Stimulated activated naive B cell treated with anti-CD40 and anti-IgM and Interleukin-4, amounts not matched to agents 10 μg/mL and 1 μg/mL and 100 μg/mL, for 72 hours (primary cell): ENCODE results near the gene HMGXB3.
"Not testable (repeated sequence)": the region's sequence is repeated elsewhere in the genome, so short reads cannot be mapped to it uniquely, and the experiment has no call there.

ENCODE experiments used
- ATAC-seq, 2 donors: fragments of 150-1000 bp; cut with Tn5 transposase; replicated peaks; 2 replicates each; pipeline ENCODE4 v1.10.0; 2021; ENCODE audit warnings: moderate library complexity in 1 of 2
- DNase-seq: peaks from one replicate; pipeline ENCODE4 v3.0.0; 2021
- H3K27ac Mint-ChIP-seq: one replicate; pipeline ENCODE4 v1.8.0; 2022; ENCODE audit warnings: mild to moderate bottlenecking, mixed read lengths
- H3K27me3 Mint-ChIP-seq, 2 donors: one replicate each; pipeline ENCODE4 v1.8.0; 2022; ENCODE audit warnings: mixed read lengths in 2 of 2
- H3K36me3 Mint-ChIP-seq, 2 donors: one replicate each; pipeline ENCODE4 v1.8.0; 2022; ENCODE audit warnings: mixed read lengths in 2 of 2, mild to moderate bottlenecking in 1 of 2
- H3K4me1 Mint-ChIP-seq, 2 donors: one replicate each; pipeline ENCODE4 v1.8.0; 2022; ENCODE audit warnings: mixed read lengths in 2 of 2, mild to moderate bottlenecking in 1 of 2
- H3K4me3 Mint-ChIP-seq, 2 donors: one replicate each; pipeline ENCODE4 v1.8.0; 2022; ENCODE audit warnings: mild to moderate bottlenecking in 2 of 2, mixed read lengths in 2 of 2, moderate library complexity in 1 of 2
- H3K9me3 Mint-ChIP-seq, 2 donors: one replicate each; pipeline ENCODE4 v1.8.0; 2022; ENCODE audit warnings: mixed read lengths in 2 of 2, mild to moderate bottlenecking in 1 of 2

HMGXB3 gene

DNA sequence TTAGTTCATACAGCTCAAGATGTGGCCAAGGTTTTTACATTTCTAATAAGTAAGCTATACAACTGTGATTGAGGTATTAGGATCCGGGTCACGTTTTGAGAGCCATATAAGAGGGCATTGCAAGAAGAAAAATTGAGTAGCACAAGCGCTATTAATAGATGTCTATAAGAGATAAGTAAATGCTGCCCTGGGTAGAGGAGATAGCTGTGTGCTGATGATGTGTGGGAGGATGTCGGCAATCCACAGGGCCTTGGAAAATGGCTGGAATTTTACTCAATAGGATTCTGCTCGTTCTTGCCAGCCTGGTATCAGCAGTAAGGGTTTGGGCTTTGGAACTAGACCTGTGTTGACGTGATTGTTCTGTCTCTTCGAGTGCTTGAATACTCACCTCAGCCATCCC, 44.2 kb downstream of the HMGXB3 start:
- no peaks in the 10 kb centered on the region for H3K9me3 Mint-ChIP-seq
- DNase-seq = no peak
- no peaks in the 10 kb centered on the region for H3K27me3 Mint-ChIP-seq
- no peak overlapping the region for H3K27ac Mint-ChIP-seq
- H3K36me3 Mint-ChIP-seq = peaks cover 63 to 82% of the 10 kb centered on the region in 2 donors
- H3K4me1 Mint-ChIP-seq = peaks cover 7 to 23% of the 10 kb centered on the region in 2 donors
- ATAC-seq = no peak
- H3K4me3 Mint-ChIP-seq = no peak overlapping the region

DNA sequence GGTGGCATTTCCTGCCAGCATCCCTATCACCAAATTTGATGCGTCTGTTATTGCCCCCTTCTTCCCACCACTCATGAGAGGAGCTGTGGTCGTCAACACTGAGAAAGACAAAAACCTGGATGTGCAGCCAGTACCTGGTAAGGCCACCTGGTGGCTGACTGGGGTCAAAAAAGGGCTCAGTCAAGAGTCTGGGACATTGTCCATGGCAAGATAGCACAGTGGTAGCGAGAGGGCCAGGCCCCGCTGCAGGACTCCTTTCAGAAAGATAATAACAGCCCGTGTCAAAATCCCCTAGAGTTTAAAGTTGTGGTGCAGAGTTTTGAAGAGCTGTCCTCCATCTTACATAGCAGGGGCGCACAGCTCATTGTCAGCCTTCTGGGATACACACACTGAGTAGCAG, 45.0 kb downstream of the HMGXB3 start:
- DNase-seq (no peak), ATAC-seq (peak in 1 of 2 donors; percentile 29)
- H3K9me3 Mint-ChIP-seq = no peaks in the 10 kb centered on the region
- no peaks in the 10 kb centered on the region for H3K27me3 Mint-ChIP-seq
- H3K4me1 Mint-ChIP-seq = peaks cover 7 to 29% of the 10 kb centered on the region in 2 donors
- peaks cover 66 to 83% of the 10 kb centered on the region in 2 donors for H3K36me3 Mint-ChIP-seq
- H3K27ac Mint-ChIP-seq = no peak overlapping the region
- H3K4me3 Mint-ChIP-seq = no peak overlapping the region

DNA sequence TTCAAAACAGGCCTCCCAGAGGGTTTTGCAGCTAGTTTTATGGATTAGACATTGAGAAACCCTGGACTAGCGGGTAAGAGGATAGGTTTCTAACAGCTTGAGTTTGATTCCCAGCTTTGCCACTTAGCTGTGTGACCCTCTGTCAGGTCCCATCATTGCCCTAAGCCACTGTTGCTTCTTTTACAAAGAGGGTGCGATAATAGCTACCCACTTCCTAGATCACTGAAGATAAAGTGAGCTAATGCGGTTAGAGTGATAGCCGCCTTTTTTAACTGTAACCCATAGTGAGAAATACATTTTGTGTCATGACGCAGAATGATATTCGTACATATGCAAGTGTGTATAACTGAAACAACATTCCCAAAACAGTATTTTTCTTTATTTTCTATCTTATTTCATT, 45.5 kb downstream of the HMGXB3 start:
- H3K27me3 Mint-ChIP-seq = no peaks in the 10 kb centered on the region
- ATAC-seq = no peak
- H3K4me1 Mint-ChIP-seq = peaks cover 7 to 29% of the 10 kb centered on the region in 2 donors
- no peak overlapping the region for H3K4me3 Mint-ChIP-seq
- H3K27ac Mint-ChIP-seq = no peak overlapping the region
- H3K9me3 Mint-ChIP-seq = no peaks in the 10 kb centered on the region
- no peak for DNase-seq
- peaks cover 65 to 82% of the 10 kb centered on the region in 2 donors for H3K36me3 Mint-ChIP-seq

DNA sequence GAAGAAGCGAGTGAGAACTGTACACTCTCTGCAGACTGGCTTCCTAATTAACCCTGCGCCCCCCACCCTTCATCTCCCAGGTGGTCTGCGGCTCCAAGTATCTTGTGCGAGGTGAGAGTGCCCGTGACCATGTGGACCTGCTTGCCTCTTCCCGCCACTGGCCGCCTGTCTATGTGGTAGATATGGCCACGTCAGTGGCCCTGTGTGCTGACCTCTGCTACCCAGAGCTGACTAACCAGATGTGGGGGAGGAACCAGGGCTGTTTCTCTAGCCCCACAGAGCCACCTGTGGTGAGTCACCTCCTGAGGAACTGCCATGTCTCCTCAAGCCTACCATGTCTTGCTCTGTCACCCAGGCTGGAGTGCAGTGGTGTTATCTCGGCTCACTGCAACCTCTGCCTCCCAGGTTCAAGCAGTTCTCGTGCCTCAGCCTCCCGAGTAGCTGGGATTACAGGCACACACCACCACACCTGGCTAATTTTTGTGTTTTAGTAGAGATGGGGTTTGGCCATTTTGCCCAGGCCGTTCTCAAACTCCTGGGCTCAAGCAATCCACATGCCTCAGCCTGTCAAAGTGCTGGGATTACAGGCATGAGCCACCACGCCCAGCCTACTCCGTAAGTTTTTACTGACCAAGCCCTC, 49.8 kb downstream of the HMGXB3 start:
- ATAC-seq = peak; percentile 54 to 55
- not testable (repeated sequence) for H3K27ac Mint-ChIP-seq, DNase-seq, H3K9me3 Mint-ChIP-seq, H3K27me3 Mint-ChIP-seq, H3K4me3 Mint-ChIP-seq
- H3K4me1 Mint-ChIP-seq = peaks cover 5 to 21% of the 10 kb centered on the region in 2 donors
- peaks cover 69 to 81% of the 10 kb centered on the region in 2 donors for H3K36me3 Mint-ChIP-seq

DNA sequence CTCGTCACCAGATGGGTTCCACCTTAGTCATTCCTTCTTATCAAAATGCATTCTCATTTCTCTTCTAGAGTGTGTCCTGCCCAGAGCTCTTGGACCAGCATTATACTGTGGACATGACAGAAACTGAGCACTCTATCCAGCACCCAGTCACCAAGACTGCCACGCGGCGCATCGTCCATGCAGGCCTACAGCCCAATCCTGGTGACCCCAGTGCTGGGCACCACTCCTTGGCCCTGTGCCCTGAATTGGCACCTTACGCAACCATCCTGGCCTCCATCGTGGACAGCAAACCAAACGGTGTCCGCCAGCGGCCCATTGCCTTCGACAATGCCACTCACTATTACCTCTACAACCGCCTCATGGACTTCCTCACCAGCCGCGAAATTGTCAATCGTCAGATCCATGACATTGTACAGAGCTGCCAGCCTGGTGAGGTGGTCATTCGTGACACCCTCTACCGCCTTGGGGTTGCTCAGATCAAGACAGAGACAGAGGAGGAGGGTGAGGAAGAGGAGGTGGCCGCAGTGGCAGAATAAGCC, 51.2 kb downstream of the HMGXB3 start:
- Mint-ChIP-seq H3K4me1 (peaks cover 5 to 21% of the 10 kb centered on the region in 2 donors), H3K9me3 (no peaks in the 10 kb centered on the region), H3K36me3 (peaks cover 68 to 88% of the 10 kb centered on the region in 2 donors), H3K27ac (no peak overlapping the region), H3K4me3 (no peak overlapping the region), H3K27me3 (no peaks in the 10 kb centered on the region)
- no peak for DNase-seq
- ATAC-seq = no peak

DNA sequence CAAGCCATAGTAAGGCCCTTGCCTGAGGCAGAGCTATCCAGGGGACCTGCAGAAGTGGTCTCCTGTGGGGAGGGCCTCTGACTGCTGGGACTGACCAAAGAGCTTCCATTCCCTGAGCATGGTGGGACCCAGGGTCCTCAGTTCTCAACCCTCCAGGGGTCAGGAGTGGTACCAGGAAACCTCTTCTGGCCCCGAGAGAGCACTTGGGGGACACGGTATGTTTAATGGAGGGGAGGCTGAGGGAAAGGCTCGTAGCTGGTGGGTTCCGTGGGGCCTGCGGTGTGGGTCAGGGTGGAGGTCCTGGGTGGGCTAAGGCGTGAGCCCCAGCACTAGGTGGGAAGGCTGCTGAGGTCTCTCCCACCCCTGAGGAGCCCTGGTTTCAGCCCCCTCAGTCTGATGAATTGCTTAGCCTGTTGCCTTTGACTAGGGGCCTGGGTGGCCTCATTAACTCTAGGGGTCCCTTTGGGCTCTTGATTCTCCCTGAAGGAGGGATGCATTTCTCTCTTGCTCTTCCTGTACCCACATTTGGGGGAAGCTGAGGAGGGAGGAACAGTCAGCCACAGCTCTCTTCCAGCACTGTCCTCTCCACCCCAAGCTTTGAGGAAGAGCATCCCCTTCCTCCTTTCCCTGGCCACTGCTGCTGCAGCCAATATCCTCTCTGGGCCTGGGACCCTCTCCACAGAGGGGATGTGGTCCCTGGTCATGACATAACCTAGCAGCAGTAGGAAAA, 51.9 kb downstream of the HMGXB3 start:
- Mint-ChIP-seq H3K27ac (peak overlapping the region; percentile 52), H3K4me1 (peaks cover 5 to 21% of the 10 kb centered on the region in 2 donors), H3K4me3 (no peak overlapping the region), H3K9me3 (no peaks in the 10 kb centered on the region), H3K27me3 (no peaks in the 10 kb centered on the region), H3K36me3 (peaks cover 68 to 89% of the 10 kb centered on the region in 2 donors)
- no peak for DNase-seq
- ATAC-seq = no peak

DNA sequence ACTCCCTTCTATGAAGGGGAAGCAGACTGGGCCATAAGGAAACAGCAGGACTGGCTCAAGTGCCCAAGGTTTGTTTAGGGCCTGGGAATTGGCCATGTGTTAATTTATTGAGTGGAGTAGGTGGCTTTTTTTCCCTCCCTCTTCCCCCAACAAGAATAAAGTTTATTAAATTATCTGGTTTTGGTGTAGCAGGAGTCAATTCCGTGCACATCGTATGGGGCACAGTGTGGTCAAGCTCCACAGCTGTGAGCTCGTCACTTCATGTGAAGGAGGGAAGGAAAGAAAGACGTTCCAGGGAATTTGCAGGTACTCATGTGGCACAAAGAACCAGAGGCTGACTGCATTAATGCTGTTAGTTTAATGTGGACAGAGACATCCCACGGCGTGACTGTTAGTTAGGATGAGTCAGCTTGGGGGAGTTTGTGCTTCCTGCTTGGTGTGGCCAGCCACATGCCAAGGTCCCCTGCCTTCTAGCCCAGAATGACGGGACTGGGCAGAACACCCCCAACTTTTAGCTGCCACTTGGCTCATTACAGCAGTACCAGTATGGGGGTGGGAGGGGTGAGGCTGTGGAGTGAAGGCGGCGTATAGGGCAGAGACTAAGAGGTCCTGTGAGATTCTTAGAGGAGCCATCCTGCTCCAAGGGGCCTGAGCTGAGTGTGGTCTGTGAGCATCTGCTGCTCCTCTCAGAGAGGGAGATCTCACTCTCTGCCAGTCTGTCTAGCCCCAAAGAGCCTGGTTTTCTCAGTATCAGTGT, 52.6 kb downstream of the HMGXB3 start:
- Mint-ChIP-seq H3K4me3 (no peak overlapping the region), H3K27ac (peak overlapping the region; percentile 81), H3K9me3 (no peaks in the 10 kb centered on the region), H3K4me1 (peaks cover 5 to 21% of the 10 kb centered on the region in 2 donors), H3K36me3 (peaks cover 65 to 86% of the 10 kb centered on the region in 2 donors), H3K27me3 (no peaks in the 10 kb centered on the region)
- ATAC-seq = peak; percentile 35 to 44
- no peak for DNase-seq

DNA sequence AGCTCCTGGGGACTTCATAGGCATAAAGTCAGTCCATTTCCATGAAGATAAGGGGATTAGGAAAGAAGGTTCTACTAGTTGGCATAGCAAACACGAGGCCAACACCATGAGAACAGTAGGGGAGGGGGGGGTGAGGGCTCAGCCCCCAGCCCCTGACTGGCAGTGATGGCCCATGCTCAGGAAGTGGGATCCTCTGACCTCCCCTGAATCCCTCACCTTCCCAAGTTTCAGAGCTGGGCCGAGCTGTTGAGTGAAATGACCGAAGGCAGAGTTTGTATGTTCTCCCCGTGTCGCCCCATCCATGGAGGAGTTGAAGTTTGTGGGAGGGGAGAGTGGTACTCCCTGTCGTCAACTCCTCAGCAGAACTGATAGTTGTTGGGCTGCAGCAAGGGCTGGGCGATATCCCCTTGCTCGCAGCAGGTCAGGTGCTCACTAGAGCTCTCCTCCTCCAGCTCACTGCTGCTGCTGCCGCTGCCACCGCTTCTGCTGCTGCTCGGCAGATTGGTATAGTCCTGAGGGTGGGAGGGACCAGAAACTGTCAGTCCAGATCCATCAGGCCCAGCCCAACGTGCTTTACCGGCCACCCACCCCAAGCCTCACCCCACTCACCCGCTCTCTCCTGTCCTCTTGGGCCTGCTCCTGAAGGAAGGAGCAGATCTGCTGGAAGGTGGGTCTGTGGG, 53.3 kb downstream of the HMGXB3 start:
- peaks cover 60 to 82% of the 10 kb centered on the region in 2 donors for H3K36me3 Mint-ChIP-seq
- no peak overlapping the region for H3K4me3 Mint-ChIP-seq
- peak overlapping the region; percentile 81 for H3K27ac Mint-ChIP-seq
- H3K9me3 Mint-ChIP-seq = no peaks in the 10 kb centered on the region
- DNase-seq = no peak
- no peak for ATAC-seq
- peaks cover 11 to 28% of the 10 kb centered on the region in 2 donors for H3K4me1 Mint-ChIP-seq
- no peaks in the 10 kb centered on the region for H3K27me3 Mint-ChIP-seq

DNA sequence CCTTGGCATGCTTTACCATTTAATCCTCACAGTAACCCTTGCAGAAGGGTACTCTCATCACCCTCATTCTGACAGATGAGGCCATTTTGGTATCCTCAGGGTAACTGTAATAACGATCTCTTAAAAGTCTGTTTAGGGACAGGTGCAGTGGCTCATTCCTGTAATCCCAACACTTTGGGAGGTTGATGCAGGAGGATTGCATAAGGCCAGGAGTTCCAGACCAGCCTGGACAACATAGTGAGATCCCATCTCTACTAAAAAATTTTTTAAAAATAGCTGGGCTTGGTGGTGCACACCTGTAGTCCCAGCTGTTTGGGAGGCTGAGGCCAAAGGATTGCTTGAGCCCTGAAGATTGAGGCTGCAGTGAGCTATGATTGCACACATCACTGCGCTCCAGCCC, 54.0 kb downstream of the HMGXB3 start:
- H3K36me3 Mint-ChIP-seq = peaks cover 53 to 75% of the 10 kb centered on the region in 2 donors

DNA sequence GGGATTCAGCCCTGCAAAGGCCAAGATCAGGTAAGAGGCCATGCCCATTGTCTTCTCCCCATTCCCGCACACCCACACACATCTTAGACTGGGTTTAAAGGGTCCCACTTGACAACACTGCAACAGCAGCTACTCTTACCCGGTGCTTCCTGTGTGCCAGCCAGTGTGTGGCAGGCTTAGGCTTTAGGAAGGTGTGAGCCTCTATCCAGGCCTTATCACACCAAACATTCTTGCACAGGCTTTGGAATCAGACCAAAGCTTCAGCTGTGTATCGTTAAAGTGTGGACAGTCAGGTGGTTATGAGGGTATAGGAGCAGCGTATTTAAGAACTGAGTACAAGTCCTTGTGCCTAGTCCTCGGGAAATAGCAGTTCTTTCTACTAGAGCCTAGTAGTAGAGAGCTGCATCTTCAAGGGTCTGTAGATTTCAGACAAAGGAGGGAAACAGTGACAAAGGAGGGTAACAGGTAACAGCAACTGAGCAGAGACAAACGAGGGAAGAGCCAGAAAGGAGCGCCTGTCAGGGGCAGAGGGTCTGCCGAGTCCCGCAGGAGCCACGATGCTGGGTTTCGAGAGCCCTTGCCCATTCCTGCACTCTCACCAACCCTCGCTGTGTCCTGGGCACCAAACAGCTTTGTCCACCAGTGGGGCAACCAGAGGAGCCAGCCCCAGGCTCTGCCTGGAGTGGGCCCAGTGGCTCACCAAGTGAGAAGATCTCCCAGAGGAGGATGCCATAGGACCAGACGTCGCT, 55.0 kb downstream of the HMGXB3 start:
- DNase-seq = no peak
- H3K4me3 Mint-ChIP-seq = no peak overlapping the region
- H3K36me3 Mint-ChIP-seq = peaks cover 45 to 67% of the 10 kb centered on the region in 2 donors
- no peaks in the 10 kb centered on the region for H3K27me3 Mint-ChIP-seq
- no peak for ATAC-seq
- peaks cover 15 to 20% of the 10 kb centered on the region in 2 donors for H3K4me1 Mint-ChIP-seq
- no peak overlapping the region for H3K27ac Mint-ChIP-seq
- no peaks in the 10 kb centered on the region for H3K9me3 Mint-ChIP-seq

More for the DNA sequence above, 54.0 kb downstream of the HMGXB3 start:
- no peaks in the 10 kb centered on the region for H3K9me3 Mint-ChIP-seq
- no peaks in the 10 kb centered on the region for H3K27me3 Mint-ChIP-seq
- H3K27ac Mint-ChIP-seq = no peak overlapping the region
- DNase-seq (no peak), ATAC-seq (no peak)
- no peak overlapping the region for H3K4me3 Mint-ChIP-seq
- peaks cover 15 to 28% of the 10 kb centered on the region in 2 donors for H3K4me1 Mint-ChIP-seq

DNA sequence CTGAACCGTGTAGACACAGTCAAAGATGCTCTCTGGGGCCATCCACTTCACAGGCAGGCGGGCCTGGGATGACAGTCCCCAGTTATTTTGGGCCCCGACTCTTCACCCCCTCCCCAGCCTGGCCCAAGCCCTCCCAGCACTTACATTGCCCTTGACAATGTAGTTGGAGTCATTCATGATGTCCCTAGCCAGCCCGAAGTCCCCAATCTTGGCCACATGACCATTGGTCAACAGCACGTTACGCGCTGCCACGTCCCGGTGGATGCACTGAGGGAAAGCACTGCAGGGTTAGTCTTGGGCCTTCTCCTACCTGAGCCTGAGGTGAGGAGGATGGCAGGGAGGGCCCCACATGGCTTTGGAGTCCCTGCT, 55.5 kb downstream of the HMGXB3 start:
- Mint-ChIP-seq H3K27ac (no peak overlapping the region), H3K9me3 (no peaks in the 10 kb centered on the region), H3K4me3 (no peak overlapping the region), H3K36me3 (peaks cover 41 to 63% of the 10 kb centered on the region in 2 donors), H3K4me1 (peaks cover 15 to 20% of the 10 kb centered on the region in 2 donors), H3K27me3 (no peaks in the 10 kb centered on the region)
- DNase-seq (no peak), ATAC-seq (no peak)

DNA sequence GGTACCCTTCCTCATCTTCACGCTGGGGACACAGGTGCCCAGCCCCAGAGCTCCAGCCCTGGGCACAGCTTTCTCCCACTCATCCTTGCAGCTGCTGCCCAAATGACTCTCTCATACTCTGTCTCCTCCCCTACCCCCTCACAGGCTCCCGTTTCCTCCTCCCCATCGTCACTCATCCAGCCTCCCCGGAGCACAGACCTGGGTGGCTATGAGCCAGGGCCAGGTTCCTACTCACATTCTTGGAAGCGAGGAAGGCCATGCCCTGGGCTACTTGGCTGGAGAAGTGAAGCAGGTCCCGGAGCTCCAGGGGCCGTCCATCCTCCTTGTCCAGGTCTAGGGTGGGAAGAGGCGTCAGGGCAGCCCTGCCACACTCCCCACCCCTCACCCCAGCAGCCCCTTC, 56.5 kb downstream of the HMGXB3 start:
- H3K4me3 Mint-ChIP-seq = no peak overlapping the region
- no peaks in the 10 kb centered on the region for H3K27me3 Mint-ChIP-seq
- no peak overlapping the region for H3K27ac Mint-ChIP-seq
- H3K4me1 Mint-ChIP-seq = peaks cover 16 to 20% of the 10 kb centered on the region in 2 donors
- DNase-seq = no peak
- H3K9me3 Mint-ChIP-seq = no peaks in the 10 kb centered on the region
- ATAC-seq = no peak
- H3K36me3 Mint-ChIP-seq = peaks cover 33 to 53% of the 10 kb centered on the region in 2 donors

DNA sequence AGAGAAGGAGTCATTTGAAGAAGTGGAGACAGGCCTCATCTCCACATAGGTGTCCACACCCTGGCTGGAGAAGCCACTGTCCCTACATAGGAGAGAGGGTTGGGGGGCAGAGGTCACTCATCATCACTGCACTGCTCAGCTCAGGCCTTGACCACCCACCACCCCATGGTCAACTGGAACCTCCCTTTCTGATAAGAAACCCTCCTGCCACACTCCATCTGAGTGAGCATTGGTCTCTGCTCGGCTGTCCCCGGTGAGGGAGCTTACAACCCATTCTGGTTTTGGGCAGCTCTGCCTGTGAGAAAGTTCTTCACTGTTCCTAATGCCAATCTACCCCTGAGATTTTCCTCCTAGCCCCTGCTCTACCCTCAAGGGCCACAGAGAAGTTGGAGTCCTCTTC, 57.0 kb downstream of the HMGXB3 start:
- Mint-ChIP-seq H3K27ac (no peak overlapping the region), H3K36me3 (peaks cover 29 to 48% of the 10 kb centered on the region in 2 donors), H3K9me3 (no peaks in the 10 kb centered on the region), H3K4me1 (peaks cover 16 to 20% of the 10 kb centered on the region in 2 donors), H3K27me3 (no peaks in the 10 kb centered on the region), H3K4me3 (no peak overlapping the region)
- DNase-seq (no peak), ATAC-seq (no peak)
